Stimulated activated CD8-positive, alpha-beta memory T cell treated with anti-CD3 and anti-CD28 coated beads, Interleukin-4, amount 100 ng/mL, for 4 hours (primary cell): ENCODE results near the gene CCDC107.
A peak's percentile ranks its signal among the peaks of the same experiment; 100 is the strongest.

Experiments
- DNase-seq, 2 donors: peaks; one replicate each; pipeline ENCODE4 v3.0.0-alpha.2; 2020; ENCODE audit warnings: low read depth in 2 of 2, low spot score in 1 of 2

Gene CCDC107

DNA sequence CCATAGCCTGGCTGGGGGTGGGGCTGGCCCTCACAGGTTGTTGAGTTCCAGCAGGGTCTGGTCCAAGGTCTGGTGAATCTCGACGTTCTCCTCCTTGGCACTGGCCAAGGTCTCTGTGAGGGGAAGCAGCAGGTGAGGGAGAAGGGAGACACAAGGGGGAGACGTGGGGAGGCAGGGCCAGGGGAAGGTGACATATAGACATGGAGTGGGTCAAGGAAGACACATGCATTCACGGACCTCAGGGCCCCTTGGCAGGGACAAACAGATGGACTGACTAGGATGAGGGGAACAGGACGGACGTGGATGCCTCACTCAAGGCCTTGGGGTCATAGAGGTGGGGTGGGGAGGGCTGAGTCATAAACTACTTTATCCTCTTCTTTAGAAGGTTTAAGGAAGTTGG, 24.0 kb downstream of the CCDC107 start:
- no peak for DNase-seq

DNA sequence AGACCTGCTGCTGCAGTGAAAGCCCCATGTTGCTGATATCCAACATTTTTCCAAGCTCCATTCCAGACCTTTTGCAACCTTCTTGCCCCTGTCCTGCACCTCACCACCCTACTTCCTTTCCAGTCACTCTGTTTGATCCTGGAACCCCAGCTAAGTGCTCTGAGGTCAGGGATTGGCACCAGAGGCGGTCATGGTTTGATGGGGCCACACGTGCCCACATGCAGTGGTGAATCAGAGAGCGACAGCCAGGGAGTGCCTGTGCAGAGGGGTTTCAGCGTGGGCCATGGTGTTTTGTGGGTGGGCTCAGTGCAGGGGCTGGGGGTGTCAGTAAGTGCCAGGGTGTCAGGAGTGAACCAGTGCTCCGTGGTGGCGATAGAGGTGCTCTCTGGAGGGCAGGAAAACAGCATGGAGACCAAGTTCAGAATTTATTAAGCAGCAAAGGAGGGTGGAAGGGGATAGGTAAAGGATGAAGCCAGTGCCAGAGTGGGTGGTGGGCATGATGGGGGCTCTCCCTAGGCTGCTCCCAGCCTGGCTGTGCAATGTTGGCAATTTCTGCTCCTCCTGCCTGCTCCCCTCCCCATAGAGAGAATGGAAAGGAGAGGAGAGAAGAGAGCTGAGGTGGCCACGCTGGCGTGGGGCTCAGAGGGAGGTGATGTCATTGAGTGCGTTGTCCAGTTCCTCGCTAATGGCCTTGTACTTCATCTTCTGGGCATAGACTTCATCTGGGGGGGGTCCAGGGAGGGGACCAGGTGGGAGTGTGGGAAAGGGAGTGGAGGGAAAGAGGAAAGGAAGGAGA, 24.6 kb downstream of the CCDC107 start:
- no peak for DNase-seq

DNA sequence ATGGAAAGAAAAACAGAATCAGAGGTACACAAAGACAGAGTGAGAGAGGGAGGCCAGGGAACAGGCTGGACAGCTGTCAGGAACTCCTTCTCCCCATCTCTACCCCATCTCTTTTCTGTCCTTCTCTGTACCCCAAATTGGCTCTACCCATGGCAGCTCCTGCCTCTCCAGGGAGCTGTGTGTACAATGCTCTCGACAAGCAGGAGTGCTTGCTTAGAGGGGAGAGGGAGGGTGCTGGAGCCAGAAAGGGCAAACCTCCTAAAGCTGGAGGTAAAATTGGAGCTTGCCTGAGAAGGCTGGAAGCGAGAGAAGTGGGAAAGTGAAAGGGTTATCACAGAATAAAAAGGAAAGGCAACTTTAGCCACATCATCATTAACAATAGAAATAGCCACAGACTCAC, 25.2 kb downstream of the CCDC107 start:
- no peak for DNase-seq

DNA sequence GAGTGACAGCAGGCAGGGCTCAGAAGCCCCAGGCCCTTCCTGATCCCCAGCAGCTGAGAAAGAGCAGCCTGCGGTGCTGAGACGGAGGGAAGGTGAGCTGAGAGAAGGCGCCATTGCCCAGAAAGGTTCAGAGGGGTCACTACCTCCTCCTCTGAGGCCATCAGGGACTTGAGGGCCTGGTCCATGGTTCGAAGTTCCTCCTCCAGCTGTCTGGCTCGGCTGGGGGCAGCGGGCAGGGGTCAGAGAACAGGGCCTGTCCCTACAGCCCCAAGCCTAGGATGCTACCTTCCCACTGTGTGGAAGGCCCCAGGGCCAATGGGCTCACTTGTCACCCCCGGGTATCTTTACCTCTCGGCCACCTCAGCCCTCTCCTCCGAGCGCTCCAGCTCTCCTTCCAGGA, 26.8 kb downstream of the CCDC107 start:
- DNase-seq, result no peak

DNA sequence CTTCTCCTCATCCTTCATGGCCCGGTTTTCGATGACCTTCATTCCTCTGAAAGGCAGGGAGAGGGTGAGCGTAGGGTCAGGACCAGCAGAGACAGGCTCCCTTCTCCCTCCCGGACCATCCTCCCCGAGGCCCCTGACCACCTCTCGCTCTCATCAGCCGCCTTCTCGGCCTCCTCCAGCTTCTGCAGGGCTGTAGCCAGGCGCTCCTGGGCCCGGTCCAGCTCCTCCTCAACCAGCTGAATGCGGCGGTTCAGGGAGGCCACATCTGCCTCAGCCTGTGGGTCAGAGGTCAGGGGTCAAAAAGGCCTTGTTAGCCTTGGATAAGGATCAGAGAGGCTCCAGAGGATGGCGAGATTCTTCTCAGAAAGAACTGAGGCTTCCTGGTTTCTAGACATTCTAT, 27.4 kb downstream of the CCDC107 start:
- DNase-seq, result no peak

DNA sequence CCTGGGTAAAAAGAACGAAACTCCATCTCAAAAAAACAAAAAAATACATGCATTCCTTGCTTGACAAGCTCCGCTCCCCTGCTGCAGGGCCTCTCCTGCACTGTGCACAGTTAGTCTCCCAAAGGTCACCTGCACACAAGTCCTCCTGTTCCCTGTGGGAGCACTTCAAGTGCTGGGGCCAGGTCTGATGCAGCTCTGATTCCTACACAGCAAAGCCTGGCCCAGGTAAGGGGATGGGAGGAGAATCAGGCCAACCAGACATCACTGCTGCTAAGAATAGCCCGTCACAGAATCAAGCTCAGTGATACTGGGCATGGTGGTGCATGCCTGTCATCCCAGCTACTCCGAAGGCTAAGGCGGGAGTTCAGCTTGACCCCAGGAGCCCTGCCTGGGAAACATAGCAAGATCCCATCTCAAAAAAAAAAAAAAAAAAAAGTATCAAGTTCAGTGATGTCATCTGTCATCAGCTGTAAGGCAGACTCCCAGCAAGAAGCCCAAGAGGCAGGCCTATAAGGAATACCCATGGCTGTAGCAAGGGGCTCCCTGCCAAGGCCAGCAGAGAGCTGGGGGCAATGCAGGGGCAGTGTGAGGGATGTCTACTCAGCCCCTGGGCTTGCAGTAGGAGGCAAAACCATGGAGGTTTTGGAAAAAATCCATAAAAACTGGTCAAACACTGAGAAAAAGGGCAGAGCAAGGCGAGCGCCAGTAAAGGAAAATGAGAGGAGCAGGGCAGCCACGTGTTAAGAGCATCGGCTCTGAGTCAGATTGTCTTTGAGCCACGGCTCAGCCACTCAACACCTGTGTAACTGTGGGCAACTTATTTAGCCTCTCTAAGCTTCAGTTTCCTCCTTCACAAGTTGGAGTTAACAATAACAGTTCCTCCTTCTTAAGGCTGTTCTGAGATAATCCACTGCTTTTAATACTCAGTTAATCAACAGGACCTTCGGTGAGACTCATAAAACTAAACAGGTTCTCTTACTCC, 28.4 kb downstream of the CCDC107 start:
- no peak for DNase-seq

DNA sequence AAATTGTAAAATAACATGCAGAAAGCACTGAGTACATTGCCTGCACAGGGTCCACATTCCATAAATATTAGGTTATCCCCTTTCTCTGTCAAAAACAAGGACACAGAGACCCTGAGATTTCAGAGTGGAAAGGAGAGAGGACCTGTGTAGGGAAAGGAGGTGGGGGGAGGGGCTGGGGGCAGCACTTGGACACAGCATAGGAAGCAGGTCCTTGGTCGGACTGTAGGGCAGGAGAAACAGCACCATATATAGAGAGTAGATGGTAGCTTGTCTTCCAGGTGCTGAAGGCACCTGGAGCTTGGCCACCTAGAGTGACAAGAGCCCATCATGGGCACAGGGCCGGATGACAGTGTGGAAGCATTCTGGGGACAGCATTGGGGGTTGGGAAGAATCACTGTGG, 29.2 kb downstream of the CCDC107 start:
- DNase-seq, result no peak

DNA sequence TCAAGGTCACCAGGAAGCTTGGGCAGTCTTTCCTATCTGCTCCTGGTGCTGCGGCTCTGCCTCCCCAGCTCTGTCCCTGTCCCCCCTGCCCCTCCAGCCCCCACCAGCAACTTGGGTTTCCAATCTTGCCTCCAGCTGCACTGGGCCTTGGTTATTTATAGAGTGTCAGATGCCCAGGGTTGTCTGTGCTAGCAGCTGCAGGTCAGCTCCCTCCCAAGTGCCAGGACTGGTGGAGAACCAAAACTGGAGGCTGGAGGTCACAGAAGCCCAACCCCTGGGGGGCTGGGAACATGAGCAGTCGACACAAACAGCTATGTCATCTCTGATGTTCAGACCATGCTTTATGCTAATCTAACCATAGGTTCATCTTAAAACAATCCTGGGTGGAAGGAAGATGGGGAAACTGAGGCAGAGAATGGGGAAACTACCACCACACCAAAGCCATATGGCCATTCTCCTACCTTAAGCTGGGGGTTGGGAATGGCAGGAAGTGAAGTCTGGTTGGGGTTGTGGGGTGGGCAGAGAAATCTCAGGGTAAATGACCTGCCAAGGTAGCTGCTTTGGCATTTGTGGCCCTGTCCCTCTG, 30.0 kb downstream of the CCDC107 start:
- DNase-seq, result no peak

DNA sequence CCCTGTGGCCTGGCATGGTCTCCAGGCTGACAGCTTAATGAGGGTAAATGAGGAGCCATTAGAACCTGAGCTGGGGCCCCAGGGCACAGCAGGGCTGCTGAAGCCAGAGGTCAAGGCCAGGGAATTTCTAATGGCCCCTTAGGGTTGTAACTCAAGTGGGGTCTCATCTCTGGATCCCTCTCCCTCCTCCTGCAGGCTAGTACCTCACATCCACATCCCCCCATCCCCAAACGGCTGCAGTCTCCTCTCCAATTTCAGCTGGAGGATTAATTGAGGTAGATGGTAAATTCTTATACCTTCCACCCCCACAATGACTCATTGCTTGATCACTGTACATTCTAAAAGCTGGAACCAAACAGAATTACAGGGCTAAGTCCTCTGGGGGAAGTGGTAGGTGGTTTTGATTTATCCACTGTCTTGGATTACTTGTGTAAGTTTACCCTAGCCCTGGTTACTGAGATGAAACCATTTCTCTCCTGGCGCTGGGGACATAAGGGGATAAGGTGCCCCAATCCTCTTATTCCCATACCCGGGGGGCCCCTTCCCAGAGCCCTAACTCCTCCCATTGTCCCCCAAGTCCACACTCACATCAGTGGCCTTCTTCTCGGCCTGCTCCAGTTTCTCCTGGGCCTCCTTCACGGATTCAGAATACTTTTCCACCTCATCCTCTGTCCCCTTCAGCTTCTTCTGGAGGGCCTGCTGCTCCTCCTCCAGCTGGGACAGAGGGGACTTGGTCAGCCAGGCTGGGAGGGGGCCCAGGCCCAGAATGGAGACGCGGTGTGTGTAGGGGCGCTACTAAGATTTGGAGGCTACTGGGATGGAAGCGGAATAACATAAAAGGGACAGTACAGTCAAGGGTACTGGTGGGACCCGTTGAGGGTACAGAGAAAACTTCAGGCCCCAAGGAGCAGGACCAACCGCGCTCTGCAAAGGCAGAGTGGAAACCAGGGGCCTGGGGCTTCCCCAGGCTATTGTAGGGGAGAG, 30.8 kb downstream of the CCDC107 start:
- no peak for DNase-seq

DNA sequence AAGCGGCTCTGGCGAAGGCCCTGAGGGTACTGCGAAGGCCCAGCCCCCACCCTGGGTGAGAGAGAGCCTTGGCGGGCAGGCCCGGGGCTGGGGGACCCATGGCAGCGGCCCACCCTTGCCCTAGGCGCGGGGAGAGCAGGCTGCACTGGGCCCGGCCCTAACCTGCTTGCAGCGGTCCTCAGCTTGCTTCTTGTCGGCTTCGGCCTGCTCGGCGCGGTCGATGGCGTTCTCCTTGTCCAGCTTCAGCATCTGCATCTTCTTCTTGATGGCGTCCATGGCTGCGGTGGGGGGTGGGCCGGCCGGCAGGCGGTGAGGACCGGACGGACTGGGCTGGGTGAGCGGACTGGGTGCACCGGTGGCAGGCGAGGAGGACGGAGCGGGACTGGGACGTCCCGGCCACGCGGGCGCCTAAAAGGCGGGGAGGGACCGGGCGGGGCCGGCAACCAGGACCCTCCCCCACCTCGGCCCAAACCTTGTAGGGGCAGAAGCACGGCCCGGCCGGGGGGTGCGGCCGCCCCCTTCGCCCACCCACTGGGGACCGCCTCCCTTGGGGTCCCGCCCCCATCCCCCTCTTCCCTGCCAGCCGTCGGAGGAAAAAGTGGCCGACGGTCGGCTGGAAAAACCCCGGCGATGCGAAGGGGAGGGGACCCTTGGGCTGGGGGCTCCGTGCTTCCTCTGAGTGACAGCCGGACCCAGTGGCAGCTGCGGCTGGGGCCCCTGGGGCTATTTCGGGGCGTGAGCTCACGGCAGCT, 31.6 kb downstream of the CCDC107 start, which contains the start of gene TPM2:
TPM2 (minus strand) TSS at position 384 of the 752 bp plus-strand sequence; CDS start at position 276, 108 bp downstream.
- DNase-seq, result no peak

DNA sequence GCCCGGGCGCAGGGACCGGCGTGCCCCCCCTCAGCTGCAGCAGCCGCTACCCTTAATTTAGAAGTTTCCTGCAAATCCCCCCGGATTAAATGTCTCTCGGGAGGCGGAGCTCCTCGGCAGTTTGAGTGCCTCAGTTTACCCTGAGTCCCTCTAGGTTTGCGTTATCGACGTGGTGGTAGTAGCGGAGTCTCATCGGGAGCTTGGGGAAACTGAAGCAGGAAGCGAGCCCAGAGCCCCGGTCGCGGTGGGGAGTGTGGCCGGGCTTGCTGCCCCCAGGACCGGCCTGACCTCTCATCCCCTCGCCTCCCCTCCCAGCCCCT, 32.2 kb downstream of the CCDC107 start:
- DNase-seq, result no peak

DNA sequence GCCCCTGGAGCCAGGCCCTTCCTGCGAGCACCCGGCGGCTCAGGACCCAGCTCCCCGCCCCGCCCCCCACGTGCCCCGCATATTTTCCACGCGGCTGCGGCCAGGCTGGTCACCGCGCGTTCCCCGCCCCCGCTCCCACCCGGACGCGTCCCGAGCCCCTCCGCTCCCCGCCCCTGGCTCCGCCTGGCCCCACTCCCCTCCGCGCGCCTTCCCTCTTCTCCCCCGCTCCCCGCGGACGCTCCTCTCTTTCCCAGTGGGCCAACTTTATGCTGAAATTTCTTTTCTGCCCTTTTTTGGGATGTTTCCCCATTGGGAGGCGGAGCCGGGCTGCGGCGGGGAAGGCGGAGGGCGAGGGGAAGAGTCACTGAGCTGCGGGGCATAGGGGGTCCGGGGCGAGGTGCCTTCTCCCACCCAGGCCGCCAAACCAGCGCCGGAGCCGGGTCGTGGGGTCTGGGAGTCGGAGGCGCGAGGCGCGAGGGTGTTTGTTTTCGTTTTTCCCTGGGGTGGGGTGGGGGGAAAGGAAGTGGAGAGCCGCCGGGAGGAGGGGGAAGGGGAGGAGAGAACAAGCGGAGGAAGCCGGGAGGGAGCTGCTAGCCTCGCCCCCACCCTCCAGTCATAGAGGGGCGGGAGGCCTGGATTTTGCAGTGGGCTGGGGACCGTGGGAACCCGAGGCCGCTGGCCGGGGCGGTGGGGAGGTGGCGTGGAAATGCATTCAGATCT, 32.7 kb downstream of the CCDC107 start:
- DNase-seq, result no peak

DNA sequence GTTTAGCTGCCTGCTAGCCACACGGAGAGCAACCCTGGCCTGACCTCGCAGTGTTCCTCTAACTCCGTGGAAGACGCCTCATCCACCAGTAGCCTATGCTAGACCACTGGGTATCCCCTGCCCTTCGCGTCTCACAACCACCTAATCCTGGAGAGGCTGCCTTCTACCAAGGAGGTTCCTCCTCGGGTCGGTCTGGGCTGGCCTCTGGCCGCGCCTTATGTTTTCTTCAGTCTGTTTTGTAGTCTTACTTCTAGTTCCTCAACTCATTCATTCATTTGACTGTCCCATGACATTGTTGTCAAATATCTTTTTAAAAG, 33.2 kb downstream of the CCDC107 start:
- DNase-seq, result no peak

DNA sequence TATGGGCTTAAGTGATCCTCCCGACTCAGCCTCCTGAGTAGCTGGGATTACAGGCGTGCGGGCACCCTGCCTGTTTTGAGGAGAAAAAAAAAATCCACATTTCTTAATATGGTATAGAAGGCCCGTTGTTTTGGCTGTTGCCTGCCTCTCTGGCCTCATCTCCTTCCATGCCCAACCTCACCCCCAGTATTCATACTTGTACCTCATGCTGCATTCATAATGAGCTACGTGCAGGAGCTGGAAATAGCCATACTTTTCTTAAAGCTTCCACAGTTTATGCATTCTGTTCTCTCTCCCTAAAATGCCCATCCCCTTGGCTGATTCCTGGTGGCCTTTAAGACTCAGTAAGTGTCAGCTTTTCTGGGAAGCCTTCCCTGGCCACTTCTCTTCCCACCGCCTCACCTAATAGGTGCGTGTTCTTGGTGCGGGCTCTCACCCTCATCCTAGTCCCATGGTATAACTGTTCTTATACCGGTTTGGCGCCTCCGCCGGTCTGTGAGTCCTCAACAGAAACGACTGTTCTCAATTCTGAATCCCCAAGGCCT, 33.7 kb downstream of the CCDC107 start:
- no peak for DNase-seq

DNA sequence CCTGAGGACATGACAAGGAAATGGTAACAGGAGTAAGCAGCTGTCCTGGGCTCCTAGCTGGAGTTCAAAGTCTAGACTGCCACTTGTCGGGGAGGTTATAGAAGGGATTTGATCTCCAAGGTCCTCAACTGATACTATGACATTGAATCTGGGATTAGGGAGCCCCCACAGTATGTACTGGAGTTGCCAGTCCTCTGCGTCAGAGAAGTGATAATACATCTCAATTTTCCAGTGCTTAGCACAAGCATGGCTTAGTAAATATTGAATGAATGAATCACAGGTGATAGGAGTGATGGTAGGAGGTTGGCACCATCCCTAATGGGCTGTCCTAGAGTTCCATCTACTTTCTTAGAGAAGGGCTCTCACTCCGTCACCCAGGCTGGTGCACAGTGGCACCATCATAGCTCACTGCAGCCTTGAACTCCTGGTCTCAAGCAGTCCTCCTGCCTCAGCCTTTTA, 37.9 kb downstream of the CCDC107 start:
- DNase-seq, result no peak

DNA sequence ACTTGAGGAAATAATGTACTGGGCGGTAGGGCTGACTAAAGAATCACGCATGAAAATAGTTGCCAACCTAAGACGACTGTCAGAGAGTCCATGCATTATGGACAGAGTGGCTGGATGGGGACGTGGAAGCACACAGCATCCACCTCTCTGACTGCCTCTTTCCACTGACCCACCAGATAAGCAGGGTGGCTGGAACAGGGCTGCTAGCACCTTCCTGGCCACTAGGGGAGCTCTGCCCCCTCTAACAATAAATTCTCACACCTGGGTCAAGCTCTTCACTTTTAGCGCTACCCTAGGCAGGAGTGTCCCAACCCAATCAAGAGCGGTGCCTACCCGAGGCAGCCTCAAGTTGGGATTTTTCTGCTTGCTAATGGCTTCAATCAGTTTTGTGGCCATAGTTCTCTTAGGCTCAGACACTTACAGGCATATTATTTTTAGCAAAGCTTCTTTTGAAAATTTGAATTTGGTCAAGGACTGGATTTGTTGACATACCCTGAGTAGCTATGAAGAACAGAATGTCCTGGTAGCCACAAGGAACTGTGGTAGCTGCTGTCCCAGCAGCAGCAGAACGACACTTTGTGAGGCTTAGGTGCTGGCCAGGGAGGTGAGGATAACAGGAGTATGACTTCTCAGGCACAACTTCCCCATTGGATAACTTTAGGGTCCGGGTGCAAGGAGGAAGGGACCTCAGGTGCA, 38.6 kb downstream of the CCDC107 start:
- peak; percentile 21 to 24 for DNase-seq

DNA sequence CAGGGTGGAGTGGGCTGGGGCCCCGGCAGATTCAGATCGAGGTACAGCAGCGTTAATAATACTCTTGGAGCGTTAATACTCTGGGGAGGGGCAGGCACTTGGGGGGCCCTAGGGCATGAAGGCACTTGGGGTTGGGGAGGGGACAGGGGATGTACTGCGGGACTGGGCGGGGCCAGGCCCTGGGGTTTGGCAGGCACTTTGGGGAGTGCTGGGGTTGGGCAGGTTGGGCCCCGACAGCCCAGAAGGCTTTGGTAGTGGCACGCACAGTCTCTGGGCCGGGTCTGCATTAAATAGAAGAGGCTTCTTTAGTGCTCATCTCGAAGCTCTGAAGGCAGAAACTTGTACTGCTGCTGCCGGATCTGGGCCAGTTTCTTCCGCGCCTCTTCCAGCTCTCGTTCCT, 39.4 kb downstream of the CCDC107 start:
- no peak for DNase-seq

DNA sequence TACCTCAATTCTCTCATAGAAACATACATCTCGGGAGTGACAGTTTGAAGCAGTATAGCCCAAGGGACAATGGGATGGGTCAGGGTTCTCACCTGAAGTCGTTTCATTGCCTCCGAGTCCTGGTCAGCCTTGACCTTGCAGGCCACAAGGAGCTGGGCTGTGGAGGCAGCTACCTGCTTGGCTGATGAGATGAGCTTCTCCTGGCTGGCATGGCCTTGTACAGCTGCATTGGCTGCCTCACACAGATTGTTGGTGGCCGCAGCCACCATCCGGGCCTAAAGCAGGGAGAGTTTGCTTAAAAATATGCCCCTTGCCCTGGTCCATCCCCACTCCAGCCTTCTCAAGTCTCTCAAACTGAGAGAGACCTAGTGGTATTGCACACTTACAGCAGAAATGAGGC, 40.1 kb downstream of the CCDC107 start:
- DNase-seq, result no peak
